HUES48 (cell line): ENCODE data around the gene SUSD4.

Source experiments
- H3K27ac ChIP-seq: one replicate; pipeline ENCODE4 v1.7.0; 2013; ENCODE audit warnings: low read depth, low read length, inconsistent platforms
- H3K27me3 ChIP-seq: 2 replicates; pipeline ENCODE4 v1.6.1; 2013; ENCODE audit warnings: mild to moderate bottlenecking, low read length; ENCODE audit not compliant: control insufficient read depth, insufficient read depth
- H3K36me3 ChIP-seq: 2 replicates; pipeline ENCODE4 v1.6.1; 2013; ENCODE audit warnings: low read length; ENCODE audit not compliant: control insufficient read depth, insufficient read depth
- H3K4me1 ChIP-seq: 2 replicates; pipeline ENCODE4 v1.6.1; 2013; ENCODE audit warnings: mild to moderate bottlenecking, low read length; ENCODE audit not compliant: control insufficient read depth, insufficient read depth
- H3K4me3 ChIP-seq: 2 replicates; pipeline ENCODE4 v1.5.1; 2013; ENCODE audit warnings: mild to moderate bottlenecking, low read depth, low read length
- H3K9ac ChIP-seq: 2 replicates; pipeline ENCODE4 v1.6.1; 2013; ENCODE audit warnings: mild to moderate bottlenecking, low read depth, low read length, moderate library complexity
- H3K9me3 ChIP-seq: 2 replicates; pipeline ENCODE4 v1.6.1; 2013; ENCODE audit warnings: low read length; ENCODE audit not compliant: control insufficient read depth, insufficient read depth

Gene SUSD4

DNA sequence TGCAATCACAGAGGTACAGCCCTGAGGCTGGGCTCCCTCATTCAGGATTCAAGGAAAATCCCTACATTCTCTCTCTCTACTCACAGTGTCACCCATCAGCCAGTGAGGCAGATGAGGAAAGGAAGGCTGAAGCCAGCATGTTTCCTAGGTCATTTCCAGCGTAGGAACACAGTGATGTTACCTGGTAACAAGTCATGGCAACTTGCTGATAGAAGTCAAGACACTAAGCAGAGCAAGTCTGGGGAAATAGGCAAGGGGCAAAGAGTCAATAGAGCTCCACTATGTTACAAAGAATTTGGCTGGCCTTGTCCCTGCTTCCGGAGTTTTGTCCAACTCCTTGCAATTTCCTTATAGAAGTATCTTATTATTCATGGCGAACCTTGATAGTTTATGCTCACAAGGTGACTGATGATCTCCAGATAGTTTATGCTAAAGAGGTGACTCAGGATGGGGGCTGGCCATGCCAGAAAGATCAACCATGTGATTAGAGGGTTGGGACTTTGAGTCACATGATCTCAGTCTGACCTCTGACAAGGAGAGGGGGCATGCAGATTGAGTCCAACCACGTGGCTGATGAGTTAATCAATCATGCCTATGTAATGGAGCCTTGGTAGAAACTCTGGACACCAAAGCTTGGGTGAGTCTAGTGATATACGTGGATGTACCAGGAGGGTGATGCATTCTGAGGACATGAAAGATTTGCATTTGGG lies 51.1 kb downstream of the SUSD4 start:
- no peak overlapping the region for H3K9ac ChIP-seq
- no peaks in the 10 kb centered on the region for H3K9me3 ChIP-seq
- H3K4me1 ChIP-seq: no peaks in the 10 kb centered on the region
- H3K36me3 ChIP-seq: no peaks in the 10 kb centered on the region
- H3K27me3 ChIP-seq: no peaks in the 10 kb centered on the region
- no peak overlapping the region for H3K4me3 ChIP-seq
- no peak overlapping the region for H3K27ac ChIP-seq

DNA sequence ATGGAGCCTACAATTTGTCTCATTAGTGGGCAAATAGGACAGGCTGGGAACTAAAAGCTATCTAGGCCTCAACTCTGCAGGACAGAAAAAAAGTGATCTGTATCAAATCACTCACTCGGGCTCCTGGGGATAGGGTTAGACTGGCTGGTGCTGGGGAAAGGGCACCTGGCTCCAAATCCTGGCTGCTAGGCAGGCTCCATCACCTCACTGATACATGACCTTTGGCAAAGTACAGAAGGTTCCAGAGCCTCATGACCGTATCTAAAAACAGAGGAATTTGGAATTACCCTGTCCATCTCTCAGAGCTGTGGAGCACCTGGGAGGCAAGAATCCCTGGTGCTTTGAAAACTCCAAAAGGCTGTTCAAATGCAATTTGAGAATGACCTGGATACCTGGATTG lies 51.7 kb downstream of the SUSD4 start:
- Histone ChIP-seq H3K36me3 (no peaks in the 10 kb centered on the region), H3K9me3 (no peaks in the 10 kb centered on the region), H3K27ac (no peak overlapping the region), H3K4me3 (no peak overlapping the region), H3K9ac (no peak overlapping the region), H3K4me1 (no peaks in the 10 kb centered on the region), H3K27me3 (no peaks in the 10 kb centered on the region)

DNA sequence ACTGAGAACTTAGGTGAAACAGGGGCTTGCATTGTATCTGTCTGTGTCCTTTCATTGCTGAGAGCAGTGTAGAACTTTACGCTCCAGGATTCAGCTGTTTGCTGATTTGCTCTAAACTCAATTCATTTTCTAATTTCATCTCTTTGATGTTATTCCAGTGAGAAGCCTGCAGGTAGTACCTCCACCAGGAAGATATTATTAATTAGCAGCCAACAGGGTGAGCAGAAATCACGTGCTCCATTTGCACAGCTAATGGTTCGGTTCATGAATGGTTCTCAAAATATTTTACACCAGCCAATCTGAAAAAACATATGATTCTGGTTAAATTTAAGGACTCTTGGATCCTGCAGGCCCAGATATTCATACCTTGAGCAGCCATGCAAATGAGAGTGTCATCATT lies 52.1 kb downstream of the SUSD4 start:
- no peaks in the 10 kb centered on the region for H3K9me3 ChIP-seq
- H3K9ac ChIP-seq: no peak overlapping the region
- no peak overlapping the region for H3K4me3 ChIP-seq
- H3K4me1 ChIP-seq: no peaks in the 10 kb centered on the region
- no peaks in the 10 kb centered on the region for H3K36me3 ChIP-seq
- no peaks in the 10 kb centered on the region for H3K27me3 ChIP-seq
- H3K27ac ChIP-seq: no peak overlapping the region

DNA sequence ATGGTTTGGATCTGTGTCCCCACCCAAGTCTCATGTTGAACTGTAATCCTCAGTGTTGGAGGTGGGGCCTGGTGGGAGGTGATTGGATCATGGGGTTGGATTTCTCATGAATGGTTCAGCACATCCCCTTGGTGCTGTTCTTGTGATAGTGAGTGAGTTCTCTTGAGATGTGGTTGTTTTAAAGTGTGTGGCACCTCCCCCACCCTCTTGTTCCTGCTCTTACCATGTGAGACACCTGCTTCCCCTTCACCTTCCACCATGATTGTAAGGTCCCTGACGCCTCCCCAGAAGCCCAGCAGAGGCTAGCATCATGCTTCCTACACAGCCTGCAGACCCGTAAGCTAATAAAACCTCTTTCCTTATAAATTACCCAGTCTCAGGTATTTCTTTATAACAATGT lies 55.8 kb downstream of the SUSD4 start:
- Histone ChIP-seq H3K27ac (no peak overlapping the region), H3K9me3 (no peaks in the 10 kb centered on the region; the same call in 1 of the 2 replicates), H3K4me1 (no peaks in the 10 kb centered on the region), H3K27me3 (no peaks in the 10 kb centered on the region), H3K36me3 (no peaks in the 10 kb centered on the region), H3K4me3 (no peak overlapping the region), H3K9ac (no peak overlapping the region)

DNA sequence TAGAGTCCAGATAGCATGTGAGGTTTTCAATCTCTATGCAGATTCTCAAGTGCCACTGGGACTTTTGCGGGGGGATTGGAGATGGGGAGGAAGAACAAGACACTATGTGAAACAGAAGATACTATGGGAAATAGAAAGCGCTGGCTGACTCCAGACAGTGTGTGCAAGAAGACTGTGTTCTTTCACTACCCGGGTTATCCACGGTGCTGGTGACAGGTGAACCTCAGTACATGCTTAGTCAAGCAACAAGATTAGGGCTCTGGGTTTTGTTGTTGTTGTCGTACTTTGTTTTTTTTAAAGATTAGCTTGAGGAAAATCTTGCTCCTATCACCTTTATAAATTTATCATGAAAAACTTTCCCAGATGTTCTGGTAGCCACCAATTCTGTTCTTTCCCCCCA lies 56.4 kb downstream of the SUSD4 start:
- H3K4me1 ChIP-seq: no peaks in the 10 kb centered on the region
- H3K4me3 ChIP-seq: no peak overlapping the region
- H3K27me3 ChIP-seq: no peaks in the 10 kb centered on the region
- H3K9ac ChIP-seq: no peak overlapping the region
- no peak overlapping the region for H3K27ac ChIP-seq
- H3K36me3 ChIP-seq: no peaks in the 10 kb centered on the region
- H3K9me3 ChIP-seq: no peaks in the 10 kb centered on the region; the same call in 1 of the 2 replicates

DNA sequence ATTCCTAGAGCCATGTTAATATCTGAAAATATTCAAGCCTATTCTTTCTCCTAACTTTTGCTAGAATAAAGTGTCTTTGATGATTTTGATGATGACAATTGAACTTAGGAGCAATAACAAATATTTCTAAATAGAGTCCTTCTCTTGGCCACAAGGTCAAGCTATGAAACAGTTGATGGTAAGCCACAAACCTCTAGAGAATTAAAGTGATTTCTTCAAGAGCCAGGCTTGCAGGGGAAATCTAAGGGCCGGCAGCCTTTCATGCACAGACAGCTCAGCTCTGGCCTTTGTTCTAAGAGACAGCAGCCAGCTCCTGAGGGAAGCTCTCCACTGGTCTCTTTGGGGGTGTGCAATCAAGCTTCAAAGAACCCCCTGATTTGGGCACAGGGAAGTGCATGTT lies 59.0 kb downstream of the SUSD4 start:
- no peak overlapping the region for H3K9ac ChIP-seq
- no peak overlapping the region for H3K27ac ChIP-seq
- no peaks in the 10 kb centered on the region for H3K36me3 ChIP-seq
- H3K4me3 ChIP-seq: no peak overlapping the region
- H3K4me1 ChIP-seq: no peaks in the 10 kb centered on the region
- no peaks in the 10 kb centered on the region for H3K27me3 ChIP-seq
- no peaks in the 10 kb centered on the region; the same call in 1 of the 2 replicates for H3K9me3 ChIP-seq

DNA sequence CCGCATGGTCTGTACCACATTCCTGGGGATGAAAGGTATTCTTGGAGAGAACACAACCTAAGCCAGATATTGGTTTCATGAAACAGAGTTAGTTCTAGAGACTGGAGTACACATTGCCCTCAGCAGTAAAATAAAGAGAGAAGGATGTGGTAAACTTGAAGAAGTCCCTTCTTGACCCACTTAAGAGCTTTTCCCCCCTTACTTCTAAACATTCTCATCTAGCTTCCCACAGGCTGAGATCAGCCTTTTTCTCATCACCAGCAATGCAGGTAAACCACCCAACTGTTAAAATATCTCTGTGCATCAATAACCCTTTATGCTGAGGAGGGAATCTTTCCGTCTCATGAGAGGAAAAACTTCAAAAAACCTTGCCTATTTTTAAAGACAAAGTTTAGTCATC lies 62.6 kb downstream of the SUSD4 start:
- no peaks in the 10 kb centered on the region for H3K36me3 ChIP-seq
- no peaks in the 10 kb centered on the region; the same call in 1 of the 2 replicates for H3K9me3 ChIP-seq
- no peaks in the 10 kb centered on the region for H3K27me3 ChIP-seq
- no peak overlapping the region for H3K9ac ChIP-seq
- no peak overlapping the region for H3K27ac ChIP-seq
- no peak overlapping the region for H3K4me3 ChIP-seq
- no peaks in the 10 kb centered on the region for H3K4me1 ChIP-seq

DNA sequence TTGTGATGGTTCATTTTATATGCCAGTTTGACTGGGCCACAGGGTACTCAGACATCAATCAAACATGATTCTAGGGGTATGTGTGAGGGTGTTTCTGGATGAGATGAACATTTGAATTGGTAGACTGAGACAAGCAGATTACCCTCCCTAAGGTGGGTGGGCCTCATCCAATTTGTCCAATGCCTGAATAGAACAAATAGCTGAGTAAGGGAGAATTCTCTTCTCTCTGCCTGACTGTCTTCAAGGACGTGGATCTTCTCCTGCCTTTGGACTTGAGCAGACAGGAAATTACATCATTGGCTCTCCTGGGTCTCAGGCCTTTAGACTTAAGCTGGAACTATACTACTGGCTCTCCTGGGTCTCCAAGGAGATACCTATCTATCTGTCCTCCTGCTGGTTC lies 64.4 kb downstream of the SUSD4 start:
- no peaks in the 10 kb centered on the region for H3K36me3 ChIP-seq
- no peaks in the 10 kb centered on the region for H3K27me3 ChIP-seq
- no peak overlapping the region for H3K4me3 ChIP-seq
- no peak overlapping the region for H3K27ac ChIP-seq
- no peaks in the 10 kb centered on the region for H3K4me1 ChIP-seq
- H3K9ac ChIP-seq: no peak overlapping the region
- no peaks in the 10 kb centered on the region; the same call in 1 of the 2 replicates for H3K9me3 ChIP-seq

DNA sequence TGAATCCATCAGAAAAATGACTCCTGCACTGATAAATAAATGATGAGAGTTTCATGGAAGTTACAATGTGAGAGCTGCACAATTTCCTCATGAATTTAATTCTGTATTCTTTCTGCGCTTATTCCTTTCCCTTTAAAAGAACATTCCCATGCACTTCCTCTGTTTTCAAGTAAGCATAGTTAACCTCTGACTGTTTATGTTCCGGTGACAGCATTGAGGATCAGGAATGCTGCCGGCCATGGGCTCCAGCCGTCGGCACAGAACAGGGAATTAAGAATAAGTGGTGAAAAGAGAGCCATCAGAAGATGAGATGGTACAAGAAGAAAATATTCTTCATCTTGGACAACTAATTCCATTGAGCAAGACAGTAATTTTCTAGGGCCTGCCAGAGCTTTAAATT lies 65.3 kb downstream of the SUSD4 start:
- no peaks in the 10 kb centered on the region for H3K36me3 ChIP-seq
- no peaks in the 10 kb centered on the region for H3K4me1 ChIP-seq
- H3K9ac ChIP-seq: no peak overlapping the region
- no peaks in the 10 kb centered on the region for H3K27me3 ChIP-seq
- no peak overlapping the region for H3K27ac ChIP-seq
- H3K4me3 ChIP-seq: no peak overlapping the region
- H3K9me3 ChIP-seq: no peaks in the 10 kb centered on the region; the same call in 1 of the 2 replicates

DNA sequence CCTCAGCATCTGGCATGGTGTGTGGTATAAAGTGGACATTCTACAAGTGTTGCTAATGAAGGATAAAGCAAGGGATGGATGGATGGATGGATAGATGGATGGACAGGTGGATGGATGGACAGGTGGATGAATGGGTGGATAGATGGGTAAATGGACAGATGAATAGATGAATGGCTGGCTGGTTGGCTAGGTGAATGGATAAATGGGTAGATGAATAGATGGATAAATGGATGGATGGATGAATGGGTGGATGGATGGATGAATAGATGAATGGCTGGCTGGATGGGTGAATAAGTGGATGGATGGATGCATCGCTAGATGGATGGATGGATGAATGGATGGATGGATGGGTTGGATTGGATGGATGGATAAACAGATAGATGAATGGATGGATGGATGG lies 66.2 kb downstream of the SUSD4 start:
- H3K36me3 ChIP-seq: no peaks in the 10 kb centered on the region
- H3K4me3 ChIP-seq: no peak overlapping the region
- no peaks in the 10 kb centered on the region for H3K27me3 ChIP-seq
- no peak overlapping the region for H3K27ac ChIP-seq
- no peaks in the 10 kb centered on the region for H3K9me3 ChIP-seq
- H3K4me1 ChIP-seq: no peaks in the 10 kb centered on the region
- H3K9ac ChIP-seq: no peak overlapping the region

DNA sequence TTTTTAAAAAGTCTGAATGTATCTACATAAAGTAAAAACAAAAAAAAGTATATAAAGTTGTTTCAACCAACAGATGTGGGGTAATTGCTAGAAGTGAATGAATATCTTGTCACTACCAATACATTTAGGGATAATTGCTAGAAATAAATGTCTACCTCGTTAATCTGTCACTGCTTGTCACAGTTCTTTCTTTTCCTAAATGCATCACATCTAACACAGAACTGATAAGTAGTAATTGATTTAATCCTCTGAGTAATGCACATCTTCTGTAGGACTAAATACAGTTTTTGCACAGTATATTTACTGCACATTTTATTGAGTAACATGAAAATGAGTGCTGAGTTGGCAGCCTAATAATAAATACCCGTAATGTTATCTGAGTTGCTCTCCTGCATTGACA lies 72.2 kb downstream of the SUSD4 start:
- H3K36me3 ChIP-seq: no peaks in the 10 kb centered on the region
- H3K9me3 ChIP-seq: no peaks in the 10 kb centered on the region
- H3K4me1 ChIP-seq: no peaks in the 10 kb centered on the region
- no peak overlapping the region for H3K27ac ChIP-seq
- H3K9ac ChIP-seq: no peak overlapping the region
- no peak overlapping the region for H3K4me3 ChIP-seq
- no peaks in the 10 kb centered on the region for H3K27me3 ChIP-seq
